Type B pancreatic cell (in vitro differentiated cells): ENCODE results near the gene C15orf61. TPM values are rescaled to one million over a fixed set of nuclear protein-coding genes. Genes with fewer than 3 reads are reported as not detected.

Experiments
- DNase-seq: peaks from one replicate; pipeline ENCODE4 v3.0.0; 2021; ENCODE audit warnings: mixed read lengths; ENCODE audit not compliant: unreplicated experiment; ENCODE audit errors: extremely low spot score
- H3K27ac Mint-ChIP-seq: 2 replicates; pipeline ENCODE4 v1.8.0; 2021; ENCODE audit warnings: mild to moderate bottlenecking, mixed read lengths
- H3K27me3 Mint-ChIP-seq: 2 replicates; pipeline ENCODE4 v1.8.0; 2021; ENCODE audit warnings: mixed read lengths
- H3K36me3 Mint-ChIP-seq: 2 replicates; pipeline ENCODE4 v1.8.0; 2021; ENCODE audit warnings: mixed read lengths
- H3K4me1 Mint-ChIP-seq: one replicate; pipeline ENCODE4 v1.8.0; 2021; ENCODE audit warnings: mixed read lengths; ENCODE audit not compliant: unreplicated experiment
- H3K4me3 Mint-ChIP-seq: 2 replicates; pipeline ENCODE4 v1.8.0; 2021; ENCODE audit warnings: mild to moderate bottlenecking, mixed read lengths
- H3K9me3 Mint-ChIP-seq: 2 replicates; pipeline ENCODE4 v1.8.0; 2021; ENCODE audit warnings: mixed read lengths
- total RNA-seq: library from RNA; stranded (reverse); gene quantifications from 2 replicates; pipeline ENCODE4 v1.2.1, GENCODE V29; 2021; ENCODE audit warnings: low replicate concordance
- TF ChIP-seq, protein P1 (sequence below): fragments of 200-600 bp; sonication (generic); conservative IDR thresholded peaks from 2 replicates; pipeline ENCODE4 v1.5.0; 2021; ENCODE audit warnings: antibody characterized with exemption, mild to moderate bottlenecking

Gene C15orf61
- total RNA-seq, 1 donor from 2014 or later: 6.7 TPM

DNA sequence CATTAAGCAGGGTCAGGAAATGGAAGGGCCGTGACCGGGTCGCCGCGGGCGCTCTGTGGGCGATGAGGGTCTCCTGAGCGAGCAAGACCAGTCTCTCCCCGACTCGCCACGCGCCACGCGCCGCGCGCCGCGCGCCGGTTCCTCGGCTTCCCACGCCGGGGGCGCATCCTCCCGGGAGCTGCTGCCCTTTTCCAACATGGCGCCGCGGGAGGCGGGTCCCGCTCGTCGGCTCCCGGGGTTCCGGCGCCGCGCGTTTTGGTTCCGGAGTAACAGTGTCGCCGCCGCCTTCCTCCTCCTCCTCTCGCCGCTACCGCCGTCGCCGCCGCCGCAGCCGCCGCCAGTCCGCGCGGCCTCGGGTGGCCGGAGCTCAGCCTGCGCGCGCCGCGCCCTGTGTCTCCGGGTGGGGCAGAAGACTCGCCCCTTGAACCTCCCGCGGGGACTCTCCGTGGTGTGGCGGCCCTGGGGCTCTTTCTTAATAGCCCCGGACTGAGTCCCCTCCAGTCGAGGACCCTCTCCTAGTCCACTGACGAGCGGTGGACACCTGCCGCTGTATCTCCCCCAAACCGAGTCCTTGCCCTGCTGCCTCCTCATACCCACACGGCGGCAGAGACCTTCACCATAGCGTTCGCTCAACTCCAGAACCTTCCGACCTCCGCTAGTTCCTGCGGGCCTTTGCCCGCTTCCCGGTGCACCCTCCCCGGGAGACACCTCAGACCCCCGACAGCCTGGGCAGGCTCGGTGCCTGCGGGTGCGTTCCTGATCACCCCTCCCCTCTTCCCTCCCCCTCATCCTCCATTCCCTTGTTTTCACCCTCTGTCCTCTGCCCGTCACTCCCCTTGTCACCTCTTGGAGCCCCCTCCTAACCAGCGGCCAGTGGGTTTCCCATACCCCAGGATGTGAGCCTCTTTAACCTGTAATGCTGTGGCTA, 21.8 kb downstream of the C15orf61 start, which contains the start of gene MAP2K5:
Gene MAP2K5 (plus strand): TSS at position 284 of the 928 bp plus-strand sequence. CDS start 633 bp downstream, at position 917.
- Mint-ChIP-seq H3K36me3 (peaks cover 4% of the 10 kb centered on the region), H3K4me1 (peaks cover 25% of the 10 kb centered on the region), H3K27ac (peak within 1 kb of the TSS; percentile 84), H3K9me3 (no peaks in the 10 kb centered on the region), H3K4me3 (peak within 1 kb of the TSS; percentile 98), H3K27me3 (no peaks in the 10 kb centered on the region)
- DNase-seq: peak; percentile 79
- TF ChIP-seq, protein P1, sequence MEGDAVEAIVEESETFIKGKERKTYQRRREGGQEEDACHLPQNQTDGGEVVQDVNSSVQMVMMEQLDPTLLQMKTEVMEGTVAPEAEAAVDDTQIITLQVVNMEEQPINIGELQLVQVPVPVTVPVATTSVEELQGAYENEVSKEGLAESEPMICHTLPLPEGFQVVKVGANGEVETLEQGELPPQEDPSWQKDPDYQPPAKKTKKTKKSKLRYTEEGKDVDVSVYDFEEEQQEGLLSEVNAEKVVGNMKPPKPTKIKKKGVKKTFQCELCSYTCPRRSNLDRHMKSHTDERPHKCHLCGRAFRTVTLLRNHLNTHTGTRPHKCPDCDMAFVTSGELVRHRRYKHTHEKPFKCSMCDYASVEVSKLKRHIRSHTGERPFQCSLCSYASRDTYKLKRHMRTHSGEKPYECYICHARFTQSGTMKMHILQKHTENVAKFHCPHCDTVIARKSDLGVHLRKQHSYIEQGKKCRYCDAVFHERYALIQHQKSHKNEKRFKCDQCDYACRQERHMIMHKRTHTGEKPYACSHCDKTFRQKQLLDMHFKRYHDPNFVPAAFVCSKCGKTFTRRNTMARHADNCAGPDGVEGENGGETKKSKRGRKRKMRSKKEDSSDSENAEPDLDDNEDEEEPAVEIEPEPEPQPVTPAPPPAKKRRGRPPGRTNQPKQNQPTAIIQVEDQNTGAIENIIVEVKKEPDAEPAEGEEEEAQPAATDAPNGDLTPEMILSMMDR: no peak

DNA sequence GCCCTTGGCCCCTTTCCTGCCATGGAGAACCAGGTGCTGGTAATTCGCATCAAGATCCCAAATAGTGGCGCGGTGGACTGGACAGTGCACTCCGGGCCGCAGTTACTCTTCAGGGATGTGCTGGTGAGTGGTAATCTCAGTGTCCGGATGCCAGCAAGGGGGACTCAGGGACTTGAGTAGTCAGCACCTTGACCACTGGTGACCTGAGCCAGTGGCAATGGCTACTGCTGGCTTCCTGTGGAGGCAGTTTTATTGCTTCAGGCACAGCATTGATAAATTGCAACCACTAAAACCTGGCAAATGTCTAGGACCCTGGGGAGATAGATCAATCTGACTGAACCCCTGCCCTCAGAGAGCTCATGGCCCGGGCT, 22.4 kb downstream of the C15orf61 start:
- no peaks in the 10 kb centered on the region for H3K27me3 Mint-ChIP-seq
- peak overlapping the region; percentile 73 for H3K27ac Mint-ChIP-seq
- H3K36me3 Mint-ChIP-seq: peaks cover 4% of the 10 kb centered on the region
- H3K9me3 Mint-ChIP-seq: no peaks in the 10 kb centered on the region
- TF ChIP-seq, protein P1: no peak
- peaks cover 32% of the 10 kb centered on the region for H3K4me1 Mint-ChIP-seq
- peak overlapping the region; percentile 94 for H3K4me3 Mint-ChIP-seq
- no peak for DNase-seq

DNA sequence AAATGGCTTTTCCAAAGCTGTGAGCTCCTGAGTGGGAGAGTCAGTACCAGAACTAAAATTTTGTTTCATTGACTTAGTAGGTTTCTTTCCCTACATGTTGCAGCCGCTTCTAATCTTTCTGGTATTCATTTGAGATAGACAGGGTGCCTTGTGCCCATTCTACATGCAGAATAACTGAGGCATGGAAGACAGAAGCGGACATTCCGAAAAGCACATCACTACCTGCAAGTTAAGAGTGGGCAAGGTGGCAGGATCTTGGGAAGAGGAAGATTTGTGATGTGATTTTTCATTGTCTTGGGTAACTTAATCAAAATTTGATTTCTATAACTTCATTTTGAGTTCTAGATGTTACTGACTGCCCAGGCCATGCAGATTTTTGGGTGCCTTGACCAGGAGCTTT, 23.5 kb downstream of the C15orf61 start:
- no peaks in the 10 kb centered on the region for H3K9me3 Mint-ChIP-seq
- TF ChIP-seq, protein P1: no peak

DNA sequence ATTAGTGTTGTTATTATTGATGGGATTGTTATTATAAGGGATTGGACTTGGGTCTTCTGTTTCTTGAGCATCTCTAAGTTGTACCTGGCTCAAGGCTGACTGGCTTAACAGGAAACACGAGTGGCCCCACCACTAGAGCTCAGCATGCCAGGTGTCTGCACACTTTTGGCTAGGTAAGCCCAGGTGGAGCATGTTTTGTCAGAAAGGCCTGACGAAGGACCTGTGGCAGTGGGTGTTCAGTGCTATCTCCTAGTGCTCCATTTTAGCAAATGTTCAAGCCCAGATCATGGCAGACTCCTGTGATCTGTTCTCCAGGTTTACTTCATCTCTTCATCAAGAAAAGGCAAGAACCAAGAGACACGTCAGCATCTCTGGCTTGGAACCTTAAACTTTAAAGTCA, 24.9 kb downstream of the C15orf61 start:
- TF ChIP-seq, protein P1: no peak
- Mint-ChIP-seq H3K27me3 (no peaks in the 10 kb centered on the region), H3K27ac (no peak overlapping the region), H3K4me3 (no peak overlapping the region), H3K9me3 (no peaks in the 10 kb centered on the region), H3K4me1 (peaks cover 50% of the 10 kb centered on the region), H3K36me3 (peaks cover 8% of the 10 kb centered on the region)
- no peak for DNase-seq

More for the DNA sequence above, 23.5 kb downstream of the C15orf61 start:
- Mint-ChIP-seq H3K36me3 (peaks cover 4% of the 10 kb centered on the region), H3K27ac (no peak overlapping the region), H3K4me1 (peaks cover 39% of the 10 kb centered on the region), H3K27me3 (no peaks in the 10 kb centered on the region), H3K4me3 (peak overlapping the region; percentile 75)
- no peak for DNase-seq

DNA sequence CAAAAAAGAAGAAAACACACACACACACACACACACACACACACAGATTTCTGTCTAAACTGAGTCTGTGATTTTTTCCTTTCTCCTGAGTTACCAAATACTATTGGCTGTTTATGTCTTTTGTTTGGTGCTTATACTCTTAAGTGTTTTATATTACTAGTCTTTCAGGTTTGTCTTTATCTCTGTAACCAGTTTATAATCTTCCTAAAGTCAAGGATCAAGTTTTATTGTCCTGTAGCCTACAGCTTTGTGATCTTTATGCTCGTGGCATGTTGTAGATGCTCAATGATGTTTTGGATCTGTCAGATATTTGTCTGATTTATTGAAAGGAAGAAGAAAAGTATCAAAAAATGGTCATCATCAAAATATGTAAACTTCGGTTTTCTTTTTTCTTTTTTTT, 26.1 kb downstream of the C15orf61 start:
- Mint-ChIP-seq H3K36me3 (peaks cover 8% of the 10 kb centered on the region), H3K27ac (no peak overlapping the region)
- TF ChIP-seq, protein P1: no peak

More for the DNA sequence above, 26.1 kb downstream of the C15orf61 start:
- DNase-seq: no peak
- peaks cover 46% of the 10 kb centered on the region for H3K4me1 Mint-ChIP-seq
- H3K9me3 Mint-ChIP-seq: no peaks in the 10 kb centered on the region
- no peak overlapping the region for H3K4me3 Mint-ChIP-seq
- H3K27me3 Mint-ChIP-seq: no peaks in the 10 kb centered on the region
